Measurements from ENCODE around the gene MELK.
"Not testable (repeated sequence)": the region's sequence is repeated elsewhere in the genome, so short reads cannot be mapped to it uniquely, and the experiment has no call there.

The MELK gene

DNA sequence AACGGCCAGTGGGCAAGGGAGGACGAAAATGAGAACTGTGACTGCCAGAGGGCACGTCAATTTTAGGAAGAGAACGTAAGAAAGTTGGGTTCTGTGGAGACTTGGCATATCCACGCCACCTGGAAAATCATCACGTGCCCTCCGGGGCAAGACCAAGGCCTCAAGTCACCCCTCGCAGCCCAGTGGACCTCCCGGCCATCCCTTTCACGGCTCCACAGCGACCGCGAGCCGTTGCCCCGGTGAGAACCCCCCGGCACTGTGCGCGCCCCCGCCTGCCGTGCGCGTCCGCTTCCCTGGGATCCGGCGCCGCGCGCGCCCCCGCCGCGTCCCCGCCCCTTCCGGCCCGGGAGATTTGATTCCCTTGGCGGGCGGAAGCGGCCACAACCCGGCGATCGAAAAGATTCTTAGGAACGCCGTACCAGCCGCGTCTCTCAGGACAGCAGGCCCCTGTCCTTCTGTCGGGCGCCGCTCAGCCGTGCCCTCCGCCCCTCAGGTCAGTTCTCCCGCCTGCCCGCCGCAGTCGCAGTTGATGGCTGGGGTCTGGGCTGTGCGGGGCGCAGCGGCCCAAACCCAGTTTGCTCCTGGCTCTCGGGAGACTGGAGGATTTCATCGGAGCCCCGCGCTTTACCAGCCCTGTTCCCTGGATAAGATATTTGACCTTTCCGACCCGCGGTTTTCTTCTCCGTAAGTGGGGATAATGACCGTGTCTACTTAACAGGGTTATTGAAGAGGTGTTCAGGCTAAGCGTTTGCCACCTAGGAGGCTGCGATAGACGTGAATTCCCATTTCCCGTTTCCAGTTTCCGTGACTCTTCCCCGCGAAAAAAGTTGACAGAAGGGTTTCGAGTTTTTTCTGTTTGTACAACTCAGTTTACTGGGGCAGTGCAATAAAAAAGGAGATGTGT, at the start of gene MELK:
Gene MELK, plus strand, starts transcription at position 381 of the 904 bp plus-strand sequence. CDS start 8,787 bp downstream, outside the sequence.
- Histone ChIP-seq H3K4me1 (ENCODE audit: control insufficient read depth, insufficient read depth, low read length) (no peaks in the 10 kb centered on the region), H3K27ac (ENCODE audit: low read length) (no peak within 1 kb of the TSS), H3K4me3 (ENCODE audit: low read length) (peak within 1 kb of the TSS; percentile 95), H3K27me3 (ENCODE audit: control insufficient read depth, insufficient read depth, low read length) (no peaks in the 10 kb centered on the region), H3K9me3 (ENCODE audit: control insufficient read depth, insufficient read depth, low read length) (no peaks in the 10 kb centered on the region), H3K36me3 (ENCODE audit: control insufficient read depth, insufficient read depth, low read length) (no peaks in the 10 kb centered on the region)
- DNase-seq (ENCODE audit: low read depth, low spot score), result no peak
- WGBS (ENCODE audit: insufficient coverage, insufficient read length), result no CpG with 5 or more reads among the region's 74 CpGs

DNA sequence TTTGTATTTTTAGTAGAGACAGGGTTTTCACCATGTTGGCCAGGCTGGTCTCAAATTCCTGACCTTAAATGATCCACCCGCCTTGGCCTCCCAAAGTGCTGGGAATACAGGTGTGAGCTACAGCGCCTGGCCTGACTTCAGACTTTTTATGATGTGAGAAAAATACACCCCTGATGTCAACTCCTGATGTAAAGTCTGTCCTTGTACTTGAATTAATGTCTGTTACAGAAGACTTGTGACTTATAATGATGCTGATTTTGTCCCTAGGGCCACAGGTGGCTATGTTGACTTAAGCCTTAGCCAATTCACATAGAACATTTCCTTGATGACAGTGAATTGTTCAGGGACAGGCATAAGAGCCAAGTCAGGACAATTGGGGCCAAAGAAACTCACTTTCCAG, 42.5 kb upstream of the MELK start:
- Histone ChIP-seq H3K4me3 (ENCODE audit: low read length) (no peak overlapping the region), H3K27ac (ENCODE audit: low read length) (no peak overlapping the region), H3K36me3 (ENCODE audit: control insufficient read depth, insufficient read depth, low read length) (no peaks in the 10 kb centered on the region), H3K27me3 (ENCODE audit: control insufficient read depth, insufficient read depth, low read length) (no peaks in the 10 kb centered on the region), H3K9me3 (ENCODE audit: control insufficient read depth, insufficient read depth, low read length) (no peaks in the 10 kb centered on the region), H3K4me1 (ENCODE audit: control insufficient read depth, insufficient read depth, low read length) (no peaks in the 10 kb centered on the region)
- WGBS (ENCODE audit: insufficient coverage, insufficient read length), result no CpG with 5 or more reads among the region's 2 CpGs
- DNase-seq (ENCODE audit: low read depth, low spot score), result no peak

DNA sequence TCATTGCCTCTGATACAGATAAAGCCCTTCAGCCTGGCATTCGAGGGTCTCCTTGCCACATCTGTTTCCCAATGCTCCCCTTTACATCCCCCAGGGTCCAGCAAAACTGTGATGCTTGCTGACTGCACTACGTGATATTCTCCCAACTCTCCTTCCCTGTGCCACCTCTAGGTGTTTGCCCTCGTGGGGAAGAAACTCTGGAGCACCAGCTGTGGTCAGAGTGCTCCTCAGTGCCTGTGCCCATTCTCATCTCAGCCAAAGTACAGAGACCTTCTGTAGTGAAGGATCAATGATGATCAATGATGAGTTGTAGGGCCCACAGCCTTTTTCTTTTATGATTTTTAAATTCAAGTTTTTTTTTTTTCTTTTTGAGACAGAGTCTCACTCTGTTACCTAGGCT, 40.3 kb upstream of the MELK start:
- WGBS (ENCODE audit: insufficient coverage, insufficient read length), result no CpG with 5 or more reads among the region's 3 CpGs
- H3K36me3 ChIP-seq (ENCODE audit: control insufficient read depth, insufficient read depth, low read length), result no peaks in the 10 kb centered on the region
- H3K9me3 ChIP-seq (ENCODE audit: control insufficient read depth, insufficient read depth, low read length), result no peaks in the 10 kb centered on the region
- DNase-seq (ENCODE audit: low read depth, low spot score), result no peak
- no peaks in the 10 kb centered on the region for H3K4me1 ChIP-seq (ENCODE audit: control insufficient read depth, insufficient read depth, low read length)
- no peak overlapping the region for H3K27ac ChIP-seq (ENCODE audit: low read length)
- no peak overlapping the region for H3K4me3 ChIP-seq (ENCODE audit: low read length)
- no peaks in the 10 kb centered on the region for H3K27me3 ChIP-seq (ENCODE audit: control insufficient read depth, insufficient read depth, low read length)

DNA sequence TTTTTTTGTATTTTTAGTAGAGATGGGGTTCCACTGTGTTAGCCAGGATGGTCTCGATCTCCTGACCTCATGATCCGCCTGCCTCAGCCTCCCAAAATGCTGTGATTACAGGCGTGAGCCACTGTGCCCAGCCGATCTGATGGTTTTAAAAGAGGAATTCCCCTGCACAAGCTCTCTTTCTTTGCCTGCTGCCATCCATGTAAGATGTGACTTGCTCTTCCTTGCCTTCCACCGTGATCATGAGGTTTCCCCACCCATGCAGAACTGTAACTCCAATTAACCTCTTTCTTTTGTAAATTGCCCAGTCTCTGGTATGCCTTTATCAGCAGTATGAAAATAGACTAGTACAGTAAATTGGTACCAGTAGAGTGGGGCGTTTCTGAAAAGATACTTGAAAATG, 39.0 kb upstream of the MELK start:
- H3K27me3 ChIP-seq (ENCODE audit: control insufficient read depth, insufficient read depth, low read length), result not testable (repeated sequence)
- WGBS (ENCODE audit: insufficient coverage, insufficient read length), result no CpG with 5 or more reads among the region's 6 CpGs

DNA sequence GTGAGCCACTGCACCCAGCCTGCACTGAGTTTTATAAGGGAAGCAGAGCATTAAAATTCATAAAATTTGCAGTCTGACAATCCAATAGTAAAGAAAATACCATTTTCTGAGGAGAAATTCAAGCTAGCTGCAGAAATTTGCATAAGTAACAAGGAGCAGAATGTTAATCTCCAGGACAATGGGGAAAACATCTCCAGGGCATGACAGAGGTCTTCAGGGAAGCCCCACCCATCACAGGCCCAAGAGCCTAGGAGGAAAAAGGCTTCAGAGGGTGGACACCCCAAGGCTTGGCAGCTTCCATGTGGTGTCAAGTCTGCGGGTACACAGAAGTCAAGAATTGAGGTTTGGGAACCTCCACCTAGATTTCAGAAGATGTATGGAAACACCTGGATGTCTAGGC, 37.6 kb upstream of the MELK start:
- DNase-seq (ENCODE audit: low read depth, low spot score), result no peak
- Histone ChIP-seq H3K4me1 (ENCODE audit: control insufficient read depth, insufficient read depth, low read length) (no peaks in the 10 kb centered on the region), H3K36me3 (ENCODE audit: control insufficient read depth, insufficient read depth, low read length) (no peaks in the 10 kb centered on the region), H3K27ac (ENCODE audit: low read length) (no peak overlapping the region), H3K4me3 (ENCODE audit: low read length) (no peak overlapping the region), H3K9me3 (ENCODE audit: control insufficient read depth, insufficient read depth, low read length) (no peaks in the 10 kb centered on the region), H3K27me3 (ENCODE audit: control insufficient read depth, insufficient read depth, low read length) (no peaks in the 10 kb centered on the region)
- WGBS (ENCODE audit: insufficient coverage, insufficient read length), result no CpG with 5 or more reads among the region's 1 CpG

More for the DNA sequence above, 39.0 kb upstream of the MELK start:
- not testable (repeated sequence) for H3K36me3 ChIP-seq (ENCODE audit: control insufficient read depth, insufficient read depth, low read length); DNase-seq (ENCODE audit: low read depth, low spot score); H3K4me3 ChIP-seq (ENCODE audit: low read length); H3K9me3 ChIP-seq (ENCODE audit: control insufficient read depth, insufficient read depth, low read length); H3K4me1 ChIP-seq (ENCODE audit: control insufficient read depth, insufficient read depth, low read length); H3K27ac ChIP-seq (ENCODE audit: low read length)

DNA sequence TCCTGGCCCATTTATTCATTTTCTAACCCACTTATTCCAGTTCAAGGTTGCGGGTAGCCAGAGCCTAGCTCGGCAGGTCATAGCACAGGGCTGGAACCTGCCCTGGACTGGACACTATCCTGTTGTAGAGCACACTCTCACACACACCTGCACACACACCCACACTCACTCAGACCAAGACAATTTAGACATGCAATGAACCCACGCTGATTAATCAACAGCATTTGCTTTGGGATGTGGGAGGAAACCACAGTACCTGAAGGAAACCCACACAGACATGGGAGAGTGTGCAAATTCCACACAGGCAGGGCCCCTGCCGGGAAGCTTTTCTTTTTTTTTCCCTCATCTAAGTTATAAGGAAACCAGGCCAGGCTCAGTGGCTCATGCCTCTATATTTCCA, 34.8 kb upstream of the MELK start:
- Histone ChIP-seq H3K9me3 (ENCODE audit: control insufficient read depth, insufficient read depth, low read length) (no peaks in the 10 kb centered on the region), H3K27me3 (ENCODE audit: control insufficient read depth, insufficient read depth, low read length) (no peaks in the 10 kb centered on the region), H3K27ac (ENCODE audit: low read length) (no peak overlapping the region), H3K4me3 (ENCODE audit: low read length) (no peak overlapping the region), H3K4me1 (ENCODE audit: control insufficient read depth, insufficient read depth, low read length) (no peaks in the 10 kb centered on the region), H3K36me3 (ENCODE audit: control insufficient read depth, insufficient read depth, low read length) (no peaks in the 10 kb centered on the region)
- DNase-seq (ENCODE audit: low read depth, low spot score), result no peak
- no CpG with 5 or more reads among the region's 4 CpGs for WGBS (ENCODE audit: insufficient coverage, insufficient read length)

DNA sequence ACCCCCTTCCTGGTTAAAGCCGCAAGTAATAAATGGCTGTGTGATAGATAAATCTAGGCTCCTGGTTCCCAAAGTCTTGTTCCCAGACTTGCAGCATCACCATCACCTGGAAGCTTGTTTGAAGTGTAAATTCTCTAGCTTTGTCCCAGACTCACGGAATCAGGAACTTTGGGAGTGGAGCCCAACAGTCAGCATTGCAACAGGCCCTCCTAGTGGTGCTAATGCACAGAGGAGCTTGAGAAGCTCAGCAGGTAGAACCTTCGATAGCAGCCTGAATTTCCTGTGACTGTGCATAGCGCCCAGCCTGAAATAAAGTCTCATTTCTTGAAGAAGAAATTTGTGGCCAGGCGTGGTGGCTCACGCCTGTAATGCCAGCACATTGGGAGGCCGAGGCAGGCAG, 30.3 kb upstream of the MELK start:
- no peak overlapping the region for H3K4me3 ChIP-seq (ENCODE audit: low read length)
- peak; percentile 35 for DNase-seq (ENCODE audit: low read depth, low spot score)
- H3K27ac ChIP-seq (ENCODE audit: low read length), result no peak overlapping the region
- no peaks in the 10 kb centered on the region for H3K36me3 ChIP-seq (ENCODE audit: control insufficient read depth, insufficient read depth, low read length)
- no peaks in the 10 kb centered on the region for H3K9me3 ChIP-seq (ENCODE audit: control insufficient read depth, insufficient read depth, low read length)
- H3K27me3 ChIP-seq (ENCODE audit: control insufficient read depth, insufficient read depth, low read length), result no peaks in the 10 kb centered on the region
- WGBS (ENCODE audit: insufficient coverage, insufficient read length), result no CpG with 5 or more reads among the region's 7 CpGs
- H3K4me1 ChIP-seq (ENCODE audit: control insufficient read depth, insufficient read depth, low read length), result no peaks in the 10 kb centered on the region

DNA sequence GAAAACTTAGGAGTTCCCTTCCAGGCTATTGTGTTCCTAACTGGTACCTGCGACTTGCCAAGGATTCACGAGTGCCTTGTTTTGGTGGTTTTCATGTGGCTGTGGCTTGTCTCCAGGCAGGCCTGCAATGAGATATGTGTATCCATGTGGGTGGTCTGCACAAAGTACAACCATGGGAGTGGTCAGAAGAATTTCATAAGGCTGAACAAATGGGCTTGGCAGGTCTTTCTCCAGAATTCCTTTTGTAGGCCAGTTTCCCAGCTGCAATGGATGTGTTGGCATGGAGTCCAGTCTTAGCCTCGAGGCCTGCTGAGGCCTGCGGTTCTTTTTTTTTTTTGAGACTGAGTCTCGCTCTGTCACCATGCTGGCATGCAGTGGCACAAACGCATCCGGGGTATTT, 28.8 kb upstream of the MELK start:
- WGBS (ENCODE audit: insufficient coverage, insufficient read length), result no CpG with 5 or more reads among the region's 7 CpGs

DNA sequence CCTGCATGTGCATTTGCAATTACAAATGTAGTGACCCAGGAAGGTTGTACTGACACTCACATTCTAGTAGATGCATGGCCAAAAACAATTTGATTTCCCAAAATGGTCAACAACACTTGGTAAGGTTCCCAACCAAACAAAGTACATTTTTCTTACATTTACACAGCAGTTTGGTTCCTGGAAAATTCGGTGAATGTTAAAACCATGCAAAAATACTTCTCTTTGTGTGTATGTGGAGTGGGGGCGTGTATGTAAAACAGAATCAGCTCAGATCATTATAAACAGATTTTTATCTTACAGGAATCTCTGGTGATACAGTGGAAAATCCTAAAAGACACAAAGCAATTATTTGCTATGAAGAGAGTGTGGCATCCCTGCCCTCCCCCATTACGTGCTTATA, 25.1 kb upstream of the MELK start:
- H3K36me3 ChIP-seq (ENCODE audit: control insufficient read depth, insufficient read depth, low read length), result no peaks in the 10 kb centered on the region
- DNase-seq (ENCODE audit: low read depth, low spot score), result no peak
- H3K4me1 ChIP-seq (ENCODE audit: control insufficient read depth, insufficient read depth, low read length), result no peaks in the 10 kb centered on the region
- H3K27me3 ChIP-seq (ENCODE audit: control insufficient read depth, insufficient read depth, low read length), result no peaks in the 10 kb centered on the region
- no CpG with 5 or more reads among the region's 3 CpGs for WGBS (ENCODE audit: insufficient coverage, insufficient read length)
- no peak overlapping the region for H3K27ac ChIP-seq (ENCODE audit: low read length)
- H3K9me3 ChIP-seq (ENCODE audit: control insufficient read depth, insufficient read depth, low read length), result no peaks in the 10 kb centered on the region
- no peak overlapping the region for H3K4me3 ChIP-seq (ENCODE audit: low read length)

More for the DNA sequence above, 28.8 kb upstream of the MELK start:
- Histone ChIP-seq H3K4me1 (ENCODE audit: control insufficient read depth, insufficient read depth, low read length) (no peaks in the 10 kb centered on the region), H3K36me3 (ENCODE audit: control insufficient read depth, insufficient read depth, low read length) (no peaks in the 10 kb centered on the region), H3K4me3 (ENCODE audit: low read length) (no peak overlapping the region), H3K9me3 (ENCODE audit: control insufficient read depth, insufficient read depth, low read length) (no peaks in the 10 kb centered on the region), H3K27ac (ENCODE audit: low read length) (no peak overlapping the region), H3K27me3 (ENCODE audit: control insufficient read depth, insufficient read depth, low read length) (no peaks in the 10 kb centered on the region)
- DNase-seq (ENCODE audit: low read depth, low spot score), result no peak

DNA sequence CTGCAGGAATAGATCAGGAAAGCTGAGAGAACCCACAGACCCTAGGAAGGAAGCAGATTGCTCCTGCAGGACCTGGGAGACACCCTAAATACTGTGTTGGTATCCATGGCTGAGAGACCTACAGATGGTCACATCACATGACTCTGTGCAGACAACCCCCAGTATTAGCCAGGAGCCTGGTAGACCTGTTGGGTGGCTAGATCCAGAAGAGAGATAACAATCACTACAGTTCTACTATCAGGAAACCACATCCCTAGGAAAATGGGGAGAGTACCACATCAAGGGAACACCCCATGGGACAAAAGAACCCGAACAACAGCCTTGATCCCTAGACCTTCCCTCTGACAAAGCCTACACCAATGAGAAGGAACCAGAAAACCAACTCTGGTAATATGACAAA, 24.2 kb upstream of the MELK start:
- no CpG with 5 or more reads among the region's 1 CpG for WGBS (ENCODE audit: insufficient coverage, insufficient read length)
- DNase-seq (ENCODE audit: low read depth, low spot score), result no peak
- no peak overlapping the region for H3K27ac ChIP-seq (ENCODE audit: low read length)
- no peaks in the 10 kb centered on the region for H3K27me3 ChIP-seq (ENCODE audit: control insufficient read depth, insufficient read depth, low read length)
- H3K4me3 ChIP-seq (ENCODE audit: low read length), result no peak overlapping the region
- no peaks in the 10 kb centered on the region for H3K36me3 ChIP-seq (ENCODE audit: control insufficient read depth, insufficient read depth, low read length)
- H3K4me1 ChIP-seq (ENCODE audit: control insufficient read depth, insufficient read depth, low read length), result no peaks in the 10 kb centered on the region
- no peaks in the 10 kb centered on the region for H3K9me3 ChIP-seq (ENCODE audit: control insufficient read depth, insufficient read depth, low read length)

DNA sequence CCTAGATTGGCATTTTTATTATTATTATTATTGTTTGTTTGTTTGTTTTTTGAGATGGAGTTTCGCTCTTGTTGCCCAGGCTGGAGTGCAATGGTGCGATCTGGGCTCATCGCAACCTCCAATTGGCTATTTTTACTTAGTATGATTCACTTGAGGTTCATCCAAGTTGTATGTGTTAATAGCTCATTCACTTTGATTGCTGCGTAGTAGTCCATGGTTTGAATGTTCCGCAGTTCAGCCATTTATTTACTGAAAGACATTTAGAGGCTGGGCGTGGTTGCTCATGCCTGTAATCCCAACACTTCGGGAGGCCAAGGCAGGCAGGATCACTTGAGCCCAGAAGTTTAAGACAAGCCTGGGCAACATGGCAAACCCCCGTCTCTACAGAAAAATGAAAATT, 22.6 kb upstream of the MELK start:
- Histone ChIP-seq H3K36me3 (ENCODE audit: control insufficient read depth, insufficient read depth, low read length) (no peaks in the 10 kb centered on the region), H3K4me3 (ENCODE audit: low read length) (no peak overlapping the region), H3K27ac (ENCODE audit: low read length) (no peak overlapping the region), H3K9me3 (ENCODE audit: control insufficient read depth, insufficient read depth, low read length) (no peaks in the 10 kb centered on the region), H3K4me1 (ENCODE audit: control insufficient read depth, insufficient read depth, low read length) (no peaks in the 10 kb centered on the region), H3K27me3 (ENCODE audit: control insufficient read depth, insufficient read depth, low read length) (no peaks in the 10 kb centered on the region)
- WGBS (ENCODE audit: insufficient coverage, insufficient read length), result no CpG with 5 or more reads among the region's 8 CpGs
- DNase-seq (ENCODE audit: low read depth, low spot score), result no peak
